Thoracic aorta (tissue), 2 donors: Measurements from ENCODE around the gene SLC2A8. TPM values are rescaled to one million over a fixed set of nuclear protein-coding genes. Genes with fewer than 3 reads are reported as not detected.

Experiments
- ATAC-seq: fragments of 150-250 bp; one replicate; pipeline ENCODE4 v1.8.0; 2017; ENCODE audit warnings: low read depth; ENCODE audit not compliant: insufficient number of reproducible peaks, low FRiP score
- DNase-seq: peaks from one replicate; pipeline ENCODE4 v3.0.0-alpha.2; 2020; ENCODE audit warnings: low spot score
- H3K27ac ChIP-seq, 2 donors: fragments of 200-600 bp; sonication (generic); 1 replicate in 1 of 2; 2 replicates in 1 of 2; pipeline ENCODE4 v1.5.1; 2016; ENCODE audit warnings: mild to moderate bottlenecking in 2 of 2, moderate library complexity in 2 of 2
- H3K27me3 ChIP-seq: fragments of 200-600 bp; sonication (generic); replicated peaks from 2 replicates; pipeline ENCODE4 v1.6.0; 2016; ENCODE audit warnings: mild to moderate bottlenecking; ENCODE audit not compliant: insufficient read depth
- H3K36me3 ChIP-seq: fragments of 200-600 bp; sonication (generic); one replicate; pipeline ENCODE4 v1.5.1; 2016
- H3K4me1 ChIP-seq, 2 donors: fragments of 200-600 bp; sonication (generic); 1 replicate in 1 of 2; 2 replicates in 1 of 2; pipeline versions ENCODE4 v1.5.1 to v1.6.0; 2016; ENCODE audit warnings: low read depth in 2 of 2, mild to moderate bottlenecking in 1 of 2; ENCODE audit not compliant: control insufficient read depth in 1 of 2
- H3K4me3 ChIP-seq: fragments of 200-600 bp; sonication (generic); 2 replicates; pipeline ENCODE4 v1.5.1; 2016; ENCODE audit warnings: mild to moderate bottlenecking
- H3K9me3 ChIP-seq: fragments of 200-600 bp; sonication (generic); 2 replicates; pipeline ENCODE4 v1.5.1; 2016
- CTCF ChIP-seq: fragments of 200-600 bp; sonication (generic); IDR thresholded peaks from one replicate; pipeline ENCODE4 v1.5.1; 2019; ENCODE audit warnings: antibody characterized with exemption
- total RNA-seq, 2 donors: library from RNA; depleted of rRNA; stranded (reverse); fragments of >200 nt; gene quantifications; one replicate each; pipeline versions ENCODE4 v1.1.0 to v1.2.3, GENCODE V29; 2016

Gene SLC2A8
- total RNA-seq, 2 donors from 2014 or later, result 21.3 to 33.4 TPM

DNA sequence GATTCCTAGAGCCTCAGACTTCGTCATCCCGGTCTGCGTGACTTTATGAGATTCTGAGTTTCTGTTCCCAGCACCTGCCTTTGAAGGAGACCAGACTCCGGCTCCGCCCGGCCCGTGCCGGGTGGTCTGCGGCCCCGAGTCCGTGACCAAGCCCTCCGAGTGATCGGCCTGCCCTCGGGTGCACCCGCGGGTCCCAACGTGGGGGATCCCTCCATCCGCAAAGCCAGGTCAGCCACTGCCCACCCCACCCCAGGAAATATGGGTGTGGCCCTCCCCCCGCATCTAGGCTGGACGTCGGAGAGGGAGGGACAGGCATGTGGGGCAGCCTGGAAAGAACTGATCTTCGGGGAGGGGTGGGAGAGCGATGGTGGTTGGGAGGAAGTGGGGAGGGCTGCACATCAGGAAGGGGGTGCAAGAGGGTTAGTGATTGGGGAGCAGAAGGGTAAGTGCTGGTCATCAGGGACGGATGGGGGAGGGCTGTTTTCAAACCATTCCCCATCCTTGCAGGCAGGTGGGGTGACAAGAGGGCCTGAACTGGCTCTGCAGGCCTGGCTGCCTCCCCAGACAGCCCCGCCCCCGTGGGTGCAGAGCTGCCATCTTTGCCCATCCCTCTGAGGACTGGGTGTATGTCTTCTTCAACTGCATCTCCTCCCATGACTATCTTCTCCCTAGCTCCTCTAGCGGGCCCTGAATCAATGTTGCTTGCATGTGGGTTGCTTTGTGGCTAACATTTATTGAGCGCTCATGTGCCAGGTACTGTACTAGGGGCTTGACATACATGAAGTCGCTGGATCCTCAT lies 55.1 kb downstream of the SLC2A8 start:
- peaks cover 14 to 35% of the 10 kb centered on the region in 2 donors for H3K4me1 ChIP-seq
- peak overlapping the region; percentile 84 for H3K4me3 ChIP-seq
- peak overlapping the region; percentile 85 to 88 for H3K27ac ChIP-seq
- ATAC-seq (no peak), DNase-seq (no peak)
- TF ChIP-seq CTCF, result no peak
- H3K27me3 ChIP-seq, result no peaks in the 10 kb centered on the region
- H3K36me3 ChIP-seq, result peaks cover 21% of the 10 kb centered on the region
- H3K9me3 ChIP-seq, result no peaks in the 10 kb centered on the region

DNA sequence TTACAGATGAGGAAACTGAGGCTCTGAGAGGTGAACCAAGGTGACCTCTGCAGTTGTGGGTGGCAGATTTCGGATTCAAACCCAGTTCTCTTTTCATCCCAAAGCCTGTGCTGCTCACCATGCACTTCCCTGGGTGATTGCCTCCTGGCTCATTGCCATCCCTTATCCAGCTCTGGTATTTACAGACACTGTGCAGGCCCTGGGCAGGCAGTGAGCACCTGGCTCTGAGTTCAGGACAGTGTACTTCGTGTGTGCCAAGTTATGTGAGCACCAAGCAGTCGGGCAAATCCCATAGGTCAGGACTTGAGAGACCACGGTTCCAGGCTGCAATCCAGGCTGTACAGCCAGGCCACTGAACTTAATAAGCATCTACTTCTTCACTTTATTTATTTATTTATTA lies 55.7 kb downstream of the SLC2A8 start:
- Histone ChIP-seq H3K36me3 (peaks cover 23% of the 10 kb centered on the region), H3K4me1 (peaks cover 14 to 35% of the 10 kb centered on the region in 2 donors), H3K9me3 (no peaks in the 10 kb centered on the region), H3K27ac (peak overlapping the region in 1 of 2 donors; percentile 88), H3K4me3 (peak overlapping the region; percentile 84), H3K27me3 (no peaks in the 10 kb centered on the region)
- no peak for TF ChIP-seq CTCF
- ATAC-seq (no peak), DNase-seq (no peak)

- ATAC-seq (no peak), DNase-seq (no peak)
- no peak overlapping the region for H3K4me3 ChIP-seq
- H3K9me3 ChIP-seq, result no peaks in the 10 kb centered on the region
- no peak for TF ChIP-seq CTCF
- peaks cover 33% of the 10 kb centered on the region for H3K36me3 ChIP-seq
- no peaks in the 10 kb centered on the region for H3K27me3 ChIP-seq
- H3K27ac ChIP-seq, result no peak overlapping the region
- peaks cover 9 to 20% of the 10 kb centered on the region in 2 donors for H3K4me1 ChIP-seq
Observed at GRCh38 chr9:127455324-127455992, 58.5 kb downstream of the SLC2A8 start.

- Histone ChIP-seq H3K4me3 (no peak overlapping the region), H3K9me3 (no peaks in the 10 kb centered on the region), H3K27me3 (no peaks in the 10 kb centered on the region), H3K36me3 (peaks cover 49% of the 10 kb centered on the region), H3K27ac (no peak overlapping the region), H3K4me1 (peaks cover 8 to 14% of the 10 kb centered on the region in 2 donors)
- ATAC-seq (no peak), DNase-seq (no peak)
- TF ChIP-seq CTCF, result no peak
Observed at GRCh38 chr9:127457191-127457878, 60.4 kb downstream of the SLC2A8 start.

Other genes with a start within 250 kb of the SLC2A8 start
- 10 to 100 TPM; 59.3 to 63.4 TPM for gene GARNL3, start 132.4 kb upstream of the SLC2A8 start, total RNA-seq
- gene ZNF79, start 27.2 kb downstream of the SLC2A8 start, total RNA-seq, result 10 to 100 TPM in 1 of 2 donors, 1 to 10 TPM in 1; 7.3 to 12.2 TPM
- gene RPL12, start 54.2 kb downstream of the SLC2A8 start, total RNA-seq, result 1,000 to 10,000 TPM in 1 of 2 donors, 100 to 1,000 TPM in 1; 806 to 1,256 TPM
- gene LRSAM1, start 54.3 kb downstream of the SLC2A8 start, total RNA-seq, result 10 to 100 TPM; 16.4 to 22.6 TPM
- 10 to 100 TPM; 66.2 to 87.3 TPM for gene STXBP1, start 215.1 kb downstream of the SLC2A8 start, total RNA-seq